ENCODE data around the gene NCL. TPM values are rescaled to one million over a fixed set of nuclear protein-coding genes. Genes with fewer than 3 reads are reported as not detected.
"Not testable (repeated sequence)": the region's sequence is repeated elsewhere in the genome, so short reads cannot be mapped to it uniquely, and the experiment has no call there.

NCL gene
- total RNA-seq, 1 experiment from 2014 or later, result 106 TPM

- DNase-seq (ENCODE audit: low read depth), result no peak
- in situ Hi-C loops (cut with HindIII; ENCODE audit: low pct_unique_long_range_greater_than_20kb, low sequenced_read_pairs), result loop anchor here (25.0 kb wide), 1 partner anchor 326 kb away; no protein-coding TSS in a partner anchor
Observed at GRCh38 chr2:231413456-231413855, 50.8 kb downstream of the NCL start.

- in situ Hi-C loops (cut with HindIII; ENCODE audit: low pct_unique_long_range_greater_than_20kb, low sequenced_read_pairs), result loop anchor here (25.0 kb wide), 1 partner anchor 325 kb away; no protein-coding TSS in a partner anchor
- no peak for DNase-seq (ENCODE audit: low read depth)
Observed at GRCh38 chr2:231412618-231412963, 51.7 kb downstream of the NCL start.

GRCh38 chr2:231411831-231412617 is 52.3 kb downstream of the NCL start:
- in situ Hi-C loops (cut with HindIII; ENCODE audit: low pct_unique_long_range_greater_than_20kb, low sequenced_read_pairs), result loop anchor here (25.0 kb wide), 1 partner anchor 325 kb away; no protein-coding TSS in a partner anchor

GRCh38 chr2:231411237-231411636 is 53.0 kb downstream of the NCL start:
- in situ Hi-C loops (cut with HindIII; ENCODE audit: low pct_unique_long_range_greater_than_20kb, low sequenced_read_pairs), result loop anchor here (25.0 kb wide), 1 partner anchor 324 kb away; no protein-coding TSS in a partner anchor

More at GRCh38 chr2:231411831-231412617, 52.3 kb downstream of the NCL start:
- peak; percentile 86 for DNase-seq (ENCODE audit: low read depth)

GRCh38 chr2:231410293-231411004 is 53.8 kb downstream of the NCL start:
- no peak for DNase-seq (ENCODE audit: low read depth)
- in situ Hi-C loops (cut with HindIII; ENCODE audit: low pct_unique_long_range_greater_than_20kb, low sequenced_read_pairs), result loop anchor here (25.0 kb wide), 1 partner anchor 323 kb away; no protein-coding TSS in a partner anchor

More at GRCh38 chr2:231411237-231411636, 53.0 kb downstream of the NCL start:
- no peak for DNase-seq (ENCODE audit: low read depth)

GRCh38 chr2:231409776-231410175 is 54.5 kb downstream of the NCL start:
- in situ Hi-C loops (cut with HindIII; ENCODE audit: low pct_unique_long_range_greater_than_20kb, low sequenced_read_pairs), result loop anchor here (25.0 kb wide), 1 partner anchor 322 kb away; no protein-coding TSS in a partner anchor
- no peak for DNase-seq (ENCODE audit: low read depth)

- DNase-seq (ENCODE audit: low read depth), result not testable (repeated sequence)
- in situ Hi-C loops (cut with HindIII; ENCODE audit: low pct_unique_long_range_greater_than_20kb, low sequenced_read_pairs), result loop anchor here (25.0 kb wide), 1 partner anchor 321 kb away; no protein-coding TSS in a partner anchor
Observed at GRCh38 chr2:231408304-231408703, 56.0 kb downstream of the NCL start.

GRCh38 chr2:231407686-231408085 is 56.6 kb downstream of the NCL start:
- in situ Hi-C loops (cut with HindIII; ENCODE audit: low pct_unique_long_range_greater_than_20kb, low sequenced_read_pairs), result loop anchor here (25.0 kb wide), 1 partner anchor 320 kb away; no protein-coding TSS in a partner anchor
- not testable (repeated sequence) for DNase-seq (ENCODE audit: low read depth)

- in situ Hi-C loops (cut with HindIII; ENCODE audit: low pct_unique_long_range_greater_than_20kb, low sequenced_read_pairs), result loop anchor here (25.0 kb wide), 1 partner anchor 318 kb away; no protein-coding TSS in a partner anchor
- peak; percentile 45 for DNase-seq (ENCODE audit: low read depth)
Observed at GRCh38 chr2:231405601-231406367, 58.5 kb downstream of the NCL start.

- not testable (repeated sequence) for DNase-seq (ENCODE audit: low read depth)
- in situ Hi-C loops (cut with HindIII; ENCODE audit: low pct_unique_long_range_greater_than_20kb, low sequenced_read_pairs), result loop anchor here (25.0 kb wide), 1 partner anchor 317 kb away; no protein-coding TSS in a partner anchor
Observed at GRCh38 chr2:231404183-231404578, 60.1 kb downstream of the NCL start.

Other genes with a start within 250 kb of the NCL start
- 0.57 and 1.4 TPM in 2 replicates for gene B3GNT7, start 68.8 kb downstream of the NCL start, total RNA-seq (2014; rRNA removed; shearing (Covaris generic); ENCODE audit: low replicate concordance)
- not detected in 2 replicates for gene NMUR1, start 66.0 kb upstream of the NCL start, total RNA-seq (2014; rRNA removed; shearing (Covaris generic); ENCODE audit: low replicate concordance)
- gene TEX44, start 128.4 kb upstream of the NCL start, total RNA-seq (2014; rRNA removed; shearing (Covaris generic); ENCODE audit: low replicate concordance), result not detected in 2 replicates
- gene PTMA, start 244.0 kb upstream of the NCL start, total RNA-seq (2014; rRNA removed; shearing (Covaris generic); ENCODE audit: low replicate concordance), result 1,152 and 1,297 TPM in 2 replicates

Data from Caki2 (cell line).